ENCODE data around the gene SCN8A.

GRCh38 chr12:51845482-51845881, 254.4 kb downstream of the SCN8A start:
- TF ChIP-seq, protein P1, sequence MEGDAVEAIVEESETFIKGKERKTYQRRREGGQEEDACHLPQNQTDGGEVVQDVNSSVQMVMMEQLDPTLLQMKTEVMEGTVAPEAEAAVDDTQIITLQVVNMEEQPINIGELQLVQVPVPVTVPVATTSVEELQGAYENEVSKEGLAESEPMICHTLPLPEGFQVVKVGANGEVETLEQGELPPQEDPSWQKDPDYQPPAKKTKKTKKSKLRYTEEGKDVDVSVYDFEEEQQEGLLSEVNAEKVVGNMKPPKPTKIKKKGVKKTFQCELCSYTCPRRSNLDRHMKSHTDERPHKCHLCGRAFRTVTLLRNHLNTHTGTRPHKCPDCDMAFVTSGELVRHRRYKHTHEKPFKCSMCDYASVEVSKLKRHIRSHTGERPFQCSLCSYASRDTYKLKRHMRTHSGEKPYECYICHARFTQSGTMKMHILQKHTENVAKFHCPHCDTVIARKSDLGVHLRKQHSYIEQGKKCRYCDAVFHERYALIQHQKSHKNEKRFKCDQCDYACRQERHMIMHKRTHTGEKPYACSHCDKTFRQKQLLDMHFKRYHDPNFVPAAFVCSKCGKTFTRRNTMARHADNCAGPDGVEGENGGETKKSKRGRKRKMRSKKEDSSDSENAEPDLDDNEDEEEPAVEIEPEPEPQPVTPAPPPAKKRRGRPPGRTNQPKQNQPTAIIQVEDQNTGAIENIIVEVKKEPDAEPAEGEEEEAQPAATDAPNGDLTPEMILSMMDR (IDR thresholded peaks at IDR 0.05; ENCODE audit: poor library complexity) = no peak
- TF ChIP-seq EZH2phosphoT487 (IDR thresholded peaks at IDR 0.05; ENCODE audit: low read depth, severe bottlenecking, unreplicated experiment) (no peak), EZH2 (IDR thresholded peaks at IDR 0.05; ENCODE audit: borderline replicate concordance) (no peak)
